Measurements from ENCODE around the gene DYSF. TPM values are rescaled to one million over a fixed set of nuclear protein-coding genes. Genes with fewer than 3 reads are reported as not detected.

DYSF gene
- total RNA-seq, 1 experiment from 2014 or later, result 0.31 TPM

DNA sequence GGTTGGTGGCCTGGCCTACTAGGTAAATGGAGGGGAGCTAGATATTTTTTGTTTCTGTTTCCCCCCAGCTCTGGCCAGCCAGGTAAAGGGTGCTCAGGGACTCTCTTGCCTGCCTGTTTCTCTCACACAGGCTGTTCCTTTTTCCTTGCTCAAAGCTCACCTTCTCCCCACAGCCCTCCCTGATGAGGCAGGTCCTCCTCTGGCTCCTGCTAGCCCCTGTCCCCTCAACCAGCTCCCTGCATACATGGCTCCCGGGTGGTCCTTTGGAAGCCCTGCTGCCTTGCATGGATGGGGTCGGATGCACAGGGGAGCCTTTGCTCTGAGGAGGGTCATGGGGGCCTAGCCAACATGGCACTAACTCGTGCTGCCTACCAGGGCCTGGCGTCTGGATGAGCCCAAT, 27.8 kb downstream of the DYSF start:
- no peak for DNase-seq (ENCODE audit: low read depth, low spot score)
- H3K36me3 ChIP-seq (ENCODE audit: control insufficient read depth, insufficient read depth, low read length), result no peaks in the 10 kb centered on the region
- TF ChIP-seq TCF7L2 (IDR thresholded peaks at IDR 0.05; ENCODE audit: low read depth, low read length) (no peak), SIN3A (IDR thresholded peaks at IDR 0.05; ENCODE audit: borderline replicate concordance, insufficient read depth, low read depth, low read length) (no peak)
- TF ChIP-seq, protein P1, sequence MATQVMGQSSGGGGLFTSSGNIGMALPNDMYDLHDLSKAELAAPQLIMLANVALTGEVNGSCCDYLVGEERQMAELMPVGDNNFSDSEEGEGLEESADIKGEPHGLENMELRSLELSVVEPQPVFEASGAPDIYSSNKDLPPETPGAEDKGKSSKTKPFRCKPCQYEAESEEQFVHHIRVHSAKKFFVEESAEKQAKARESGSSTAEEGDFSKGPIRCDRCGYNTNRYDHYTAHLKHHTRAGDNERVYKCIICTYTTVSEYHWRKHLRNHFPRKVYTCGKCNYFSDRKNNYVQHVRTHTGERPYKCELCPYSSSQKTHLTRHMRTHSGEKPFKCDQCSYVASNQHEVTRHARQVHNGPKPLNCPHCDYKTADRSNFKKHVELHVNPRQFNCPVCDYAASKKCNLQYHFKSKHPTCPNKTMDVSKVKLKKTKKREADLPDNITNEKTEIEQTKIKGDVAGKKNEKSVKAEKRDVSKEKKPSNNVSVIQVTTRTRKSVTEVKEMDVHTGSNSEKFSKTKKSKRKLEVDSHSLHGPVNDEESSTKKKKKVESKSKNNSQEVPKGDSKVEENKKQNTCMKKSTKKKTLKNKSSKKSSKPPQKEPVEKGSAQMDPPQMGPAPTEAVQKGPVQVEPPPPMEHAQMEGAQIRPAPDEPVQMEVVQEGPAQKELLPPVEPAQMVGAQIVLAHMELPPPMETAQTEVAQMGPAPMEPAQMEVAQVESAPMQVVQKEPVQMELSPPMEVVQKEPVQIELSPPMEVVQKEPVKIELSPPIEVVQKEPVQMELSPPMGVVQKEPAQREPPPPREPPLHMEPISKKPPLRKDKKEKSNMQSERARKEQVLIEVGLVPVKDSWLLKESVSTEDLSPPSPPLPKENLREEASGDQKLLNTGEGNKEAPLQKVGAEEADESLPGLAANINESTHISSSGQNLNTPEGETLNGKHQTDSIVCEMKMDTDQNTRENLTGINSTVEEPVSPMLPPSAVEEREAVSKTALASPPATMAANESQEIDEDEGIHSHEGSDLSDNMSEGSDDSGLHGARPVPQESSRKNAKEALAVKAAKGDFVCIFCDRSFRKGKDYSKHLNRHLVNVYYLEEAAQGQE (IDR thresholded peaks at IDR 0.05; ENCODE audit: insufficient read depth in 1 of 2, low read depth in 2 of 2, low read length in 1 of 2), result no peak
- TF ChIP-seq, protein P2, sequence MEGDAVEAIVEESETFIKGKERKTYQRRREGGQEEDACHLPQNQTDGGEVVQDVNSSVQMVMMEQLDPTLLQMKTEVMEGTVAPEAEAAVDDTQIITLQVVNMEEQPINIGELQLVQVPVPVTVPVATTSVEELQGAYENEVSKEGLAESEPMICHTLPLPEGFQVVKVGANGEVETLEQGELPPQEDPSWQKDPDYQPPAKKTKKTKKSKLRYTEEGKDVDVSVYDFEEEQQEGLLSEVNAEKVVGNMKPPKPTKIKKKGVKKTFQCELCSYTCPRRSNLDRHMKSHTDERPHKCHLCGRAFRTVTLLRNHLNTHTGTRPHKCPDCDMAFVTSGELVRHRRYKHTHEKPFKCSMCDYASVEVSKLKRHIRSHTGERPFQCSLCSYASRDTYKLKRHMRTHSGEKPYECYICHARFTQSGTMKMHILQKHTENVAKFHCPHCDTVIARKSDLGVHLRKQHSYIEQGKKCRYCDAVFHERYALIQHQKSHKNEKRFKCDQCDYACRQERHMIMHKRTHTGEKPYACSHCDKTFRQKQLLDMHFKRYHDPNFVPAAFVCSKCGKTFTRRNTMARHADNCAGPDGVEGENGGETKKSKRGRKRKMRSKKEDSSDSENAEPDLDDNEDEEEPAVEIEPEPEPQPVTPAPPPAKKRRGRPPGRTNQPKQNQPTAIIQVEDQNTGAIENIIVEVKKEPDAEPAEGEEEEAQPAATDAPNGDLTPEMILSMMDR (IDR thresholded peaks at IDR 0.05), result no peak
- H3K4me1 ChIP-seq (ENCODE audit: control insufficient read depth, insufficient read depth, low read length), result no peaks in the 10 kb centered on the region
- in situ Hi-C loops (cut with HindIII; ENCODE audit: low pct_unique_long_range_greater_than_20kb, low sequenced_read_pairs) (no loop called here), intact Hi-C loops (cut with micrococcal nuclease; ENCODE audit: unreplicated experiment) (no loop called here)
- CTCF ChIA-PET, result no interaction called here
- H3K27me3 ChIP-seq (ENCODE audit: control insufficient read depth, insufficient read depth, low read length), result peaks cover 4% of the 10 kb centered on the region; the same call in 1 of the 2 replicates
- POLR2A ChIA-PET, result no interaction called here
- H3K4me3 ChIP-seq (ENCODE audit: low read depth in 2 of 2, low read length in 2 of 2), result no peak overlapping the region
- H3K9me3 ChIP-seq (ENCODE audit: control insufficient read depth, insufficient read depth, low read depth, low read length), result no peaks in the 10 kb centered on the region
- BruUV-seq (replicated peaks), result no TSS peak
- H3K27ac ChIP-seq (ENCODE audit: low read length), result no peak overlapping the region
- ATAC-seq, result no peak

DNA sequence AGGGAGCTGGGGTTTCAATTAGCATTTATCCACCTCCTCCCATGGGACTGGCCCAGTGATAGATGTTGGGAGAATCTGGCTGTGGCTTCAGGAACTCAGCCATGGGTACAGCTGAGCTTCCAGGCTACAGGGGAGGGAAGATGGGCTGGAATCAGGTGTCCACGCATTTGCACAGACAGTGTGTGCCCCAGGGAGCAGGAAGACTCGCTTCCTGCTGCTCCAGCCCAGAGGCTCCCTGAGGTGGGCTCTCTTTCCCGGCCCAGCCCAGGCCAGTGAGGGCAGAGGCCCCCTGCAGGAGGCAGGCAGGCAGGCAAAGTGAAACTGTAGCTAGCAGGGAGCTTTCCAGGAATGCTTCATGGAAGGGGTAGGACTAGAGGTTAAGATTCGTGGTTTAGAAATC, 28.7 kb downstream of the DYSF start:
- H3K36me3 ChIP-seq (ENCODE audit: control insufficient read depth, insufficient read depth, low read length), result no peaks in the 10 kb centered on the region
- no peak overlapping the region for H3K27ac ChIP-seq (ENCODE audit: low read length)
- BruUV-seq (replicated peaks), result no TSS peak
- DNase-seq (ENCODE audit: low read depth, low spot score) (no peak), ATAC-seq (0 out of 2 replicates have a peak, but pooled peaks have one; percentile 36)
- H3K4me1 ChIP-seq (ENCODE audit: control insufficient read depth, insufficient read depth, low read length), result no peaks in the 10 kb centered on the region
- no peak for TF ChIP-seq TCF7L2 (IDR thresholded peaks at IDR 0.05; ENCODE audit: low read depth, low read length)
- H3K27me3 ChIP-seq (ENCODE audit: control insufficient read depth, insufficient read depth, low read length), result peaks cover 4% of the 10 kb centered on the region; the same call in 1 of the 2 replicates
- no peaks in the 10 kb centered on the region for H3K9me3 ChIP-seq (ENCODE audit: control insufficient read depth, insufficient read depth, low read depth, low read length)
- no peak overlapping the region for H3K4me3 ChIP-seq (ENCODE audit: low read depth in 2 of 2, low read length in 2 of 2)
- in situ Hi-C loops (cut with HindIII; ENCODE audit: low pct_unique_long_range_greater_than_20kb, low sequenced_read_pairs) (no loop called here), intact Hi-C loops (cut with micrococcal nuclease; ENCODE audit: unreplicated experiment) (no loop called here)
- ChIA-PET CTCF (no interaction called here), POLR2A (no interaction called here)

DNA sequence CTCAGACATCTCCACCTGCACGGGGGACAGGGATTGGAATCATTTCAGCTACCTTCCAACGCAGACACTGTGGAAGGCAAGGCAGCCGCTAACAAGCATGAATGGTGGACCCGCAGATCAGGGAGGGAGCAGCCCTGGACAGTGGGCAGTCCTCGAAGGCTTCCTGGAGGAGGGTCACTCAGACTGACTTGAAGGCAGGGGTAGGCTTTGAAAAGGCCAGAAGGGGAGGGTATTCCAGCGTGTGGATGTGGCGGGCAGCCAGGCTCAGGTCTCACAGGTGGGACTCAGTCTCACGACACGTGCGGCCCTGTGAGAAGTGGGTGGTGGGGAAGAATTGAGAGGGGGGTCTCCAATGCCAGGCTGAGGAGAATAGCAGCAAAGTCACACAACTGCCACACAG, 29.9 kb downstream of the DYSF start:
- TF ChIP-seq TCF7L2 (IDR thresholded peaks at IDR 0.05; ENCODE audit: low read depth, low read length), result no peak
- no peak for TF ChIP-seq POLR2AphosphoS5 (IDR thresholded peaks at IDR 0.05; ENCODE audit: low read depth, low read length)
- TF ChIP-seq SIN3A (IDR thresholded peaks at IDR 0.05; ENCODE audit: borderline replicate concordance, insufficient read depth, low read depth, low read length), result no peak
- Histone ChIP-seq H3K9me3 (ENCODE audit: control insufficient read depth, insufficient read depth, low read depth, low read length) (no peaks in the 10 kb centered on the region), H3K36me3 (ENCODE audit: control insufficient read depth, insufficient read depth, low read length) (no peaks in the 10 kb centered on the region), H3K27ac (ENCODE audit: low read length) (no peak overlapping the region), H3K27me3 (ENCODE audit: control insufficient read depth, insufficient read depth, low read length) (no peaks in the 10 kb centered on the region), H3K4me3 (ENCODE audit: low read depth in 2 of 2, low read length in 2 of 2) (no peak overlapping the region), H3K4me1 (ENCODE audit: control insufficient read depth, insufficient read depth, low read length) (no peaks in the 10 kb centered on the region)
- intact Hi-C loops (cut with micrococcal nuclease; ENCODE audit: unreplicated experiment), result no loop called here
- no TSS peak for BruUV-seq (replicated peaks)
- ChIA-PET CTCF (no interaction called here), POLR2A (no interaction called here)
- ATAC-seq, result no peak
- in situ Hi-C loops (cut with HindIII; ENCODE audit: low pct_unique_long_range_greater_than_20kb, low sequenced_read_pairs), result no loop called here
- no peak for DNase-seq (ENCODE audit: low read depth, low spot score)
